ENCODE measurements around the gene P4HA2. TPM values are rescaled to one million over a fixed set of nuclear protein-coding genes. Genes with fewer than 3 reads are reported as not detected.

P4HA2 gene
- total RNA-seq, 2 experiments from 2014 or later = 0.32 to 7.2 TPM

- DNase-seq (ENCODE audit: low spot score) = no peak
- intact Hi-C loops (cut with micrococcal nuclease; ENCODE audit: unreplicated experiment) = no loop called here
Observed at GRCh38 chr5:132198571-132198970, 29.1 kb downstream of the P4HA2 start.

GRCh38 chr5:132195727-132196126, 31.9 kb downstream of the P4HA2 start:
- Histone ChIP-seq H3K4me2 (ENCODE audit: low read length) (no peak overlapping the region), H3K4me1 (ENCODE audit: insufficient read depth, low read length, poor library complexity, severe bottlenecking) (peaks cover 45% of the 10 kb centered on the region), H3K4me3 (ENCODE audit: low read depth, low read length, poor library complexity, severe bottlenecking) (no peak overlapping the region), H2AFZ (ENCODE audit: low read length) (no peak overlapping the region), H3K27ac (ENCODE audit: low read depth, low read length, poor library complexity, severe bottlenecking) (no peak overlapping the region), H3K36me3 (ENCODE audit: insufficient read depth, low read length) (no peaks in the 10 kb centered on the region), H3K79me2 (ENCODE audit: insufficient read depth, low read depth, low read length) (no peaks in the 10 kb centered on the region), H3K9me2 (ENCODE audit: insufficient read depth, low read length) (no peaks in the 10 kb centered on the region), H3K9me3 (ENCODE audit: low read length) (no peaks in the 10 kb centered on the region), H4K20me1 (ENCODE audit: insufficient read depth, low read length) (no peaks in the 10 kb centered on the region)
- TF ChIP-seq EZH2phosphoT487 (IDR thresholded peaks at IDR 0.05; ENCODE audit: borderline replicate concordance, low read depth, low read length) (no peak), CTCF (conservative IDR thresholded peaks at IDR 0.05; ENCODE audit: low read length) (no peak)
- intact Hi-C loops (cut with micrococcal nuclease; ENCODE audit: unreplicated experiment) = no loop called here
- no TSS peak for BruUV-seq (replicated peaks)
- no peak for DNase-seq (ENCODE audit: low spot score)
- ChIA-PET CTCF (ENCODE audit: unreplicated experiment) (no interaction called here), POLR2A (interaction anchor here (2.2 to 2.9 kb wide), 2 partner anchors 10 to 43 kb away, joined by 4 to 12 read pairs; no protein-coding TSS in a partner anchor)

More at GRCh38 chr5:132198571-132198970, 29.1 kb downstream of the P4HA2 start:
- no TSS peak for BruUV-seq (replicated peaks)
- Histone ChIP-seq H3K27ac (ENCODE audit: low read depth, low read length, poor library complexity, severe bottlenecking) (no peak overlapping the region), H3K9me3 (ENCODE audit: low read length) (no peaks in the 10 kb centered on the region), H4K20me1 (ENCODE audit: insufficient read depth, low read length) (no peaks in the 10 kb centered on the region), H3K79me2 (ENCODE audit: insufficient read depth, low read depth, low read length) (no peaks in the 10 kb centered on the region), H3K36me3 (ENCODE audit: insufficient read depth, low read length) (no peaks in the 10 kb centered on the region), H3K4me2 (ENCODE audit: low read length) (no peak overlapping the region), H2AFZ (ENCODE audit: low read length) (no peak overlapping the region; the same call in 1 of the 2 replicates), H3K4me3 (ENCODE audit: low read depth, low read length, poor library complexity, severe bottlenecking) (no peak overlapping the region), H3K4me1 (ENCODE audit: insufficient read depth, low read length, poor library complexity, severe bottlenecking) (peaks cover 56% of the 10 kb centered on the region), H3K9me2 (ENCODE audit: insufficient read depth, low read length) (no peaks in the 10 kb centered on the region)
- POLR2A ChIA-PET = interaction anchor here (0.6 to 0.8 kb wide), 2 partner anchors 371 to 402 kb away, joined by 3 read pairs; no protein-coding TSS in a partner anchor
- TF ChIP-seq EZH2phosphoT487 (IDR thresholded peaks at IDR 0.05; ENCODE audit: borderline replicate concordance, low read depth, low read length) (no peak), CTCF (conservative IDR thresholded peaks at IDR 0.05; ENCODE audit: low read length) (no peak)
- CTCF ChIA-PET (ENCODE audit: unreplicated experiment) = no interaction called here

GRCh38 chr5:132193165-132193694, 34.4 kb downstream of the P4HA2 start:
- no peak for DNase-seq (ENCODE audit: low spot score)
- Histone ChIP-seq H4K20me1 (ENCODE audit: insufficient read depth, low read length) (no peaks in the 10 kb centered on the region), H3K9me2 (ENCODE audit: insufficient read depth, low read length) (no peaks in the 10 kb centered on the region), H3K4me1 (ENCODE audit: insufficient read depth, low read length, poor library complexity, severe bottlenecking) (peaks cover 35% of the 10 kb centered on the region), H3K4me2 (ENCODE audit: low read length) (no peak overlapping the region), H3K9me3 (ENCODE audit: low read length) (no peaks in the 10 kb centered on the region), H3K36me3 (ENCODE audit: insufficient read depth, low read length) (no peaks in the 10 kb centered on the region), H3K4me3 (ENCODE audit: low read depth, low read length, poor library complexity, severe bottlenecking) (no peak overlapping the region), H3K79me2 (ENCODE audit: insufficient read depth, low read depth, low read length) (no peaks in the 10 kb centered on the region), H2AFZ (ENCODE audit: low read length) (peak overlapping the region; percentile 44; the same call in 1 of the 2 replicates), H3K27ac (ENCODE audit: low read depth, low read length, poor library complexity, severe bottlenecking) (no peak overlapping the region)
- POLR2A ChIA-PET = interaction anchor here (1.0 to 2.9 kb wide), 2 partner anchors 12 to 13 kb away, joined by 3 to 12 read pairs; no protein-coding TSS in a partner anchor
- CTCF ChIA-PET (ENCODE audit: unreplicated experiment) = no interaction called here
- intact Hi-C loops (cut with micrococcal nuclease; ENCODE audit: unreplicated experiment) = loop anchor here (5.0 kb wide), 1 partner anchor 44 kb away; no protein-coding TSS in a partner anchor
- TF ChIP-seq CTCF (conservative IDR thresholded peaks at IDR 0.05; ENCODE audit: low read length) (no peak), EZH2phosphoT487 (IDR thresholded peaks at IDR 0.05; ENCODE audit: borderline replicate concordance, low read depth, low read length) (no peak)
- BruUV-seq (replicated peaks) = no TSS peak
